HEK293T (cell line): ENCODE data around the gene EMP1.

Experiments used
- CTCF ChIA-PET: fragments of 350-600 bp; formaldehyde crosslinking; extraction: SDS; loops from one replicate; lab custom pipeline; 2021; ENCODE audit warnings: antibody characterized with exemption, inconsistent platforms; lab: Yijun Ruan, JAX
- POLR2A ChIA-PET: fragments of 350-600 bp; formaldehyde crosslinking; extraction: SDS; loops from one replicate; lab custom pipeline; 2020; ENCODE audit warnings: antibody characterized with exemption, inconsistent platforms; lab: Yijun Ruan, JAX
- DNase-seq: peaks from one replicate; pipeline ENCODE4 v3.0.0; 2012; ENCODE audit warnings: mixed read lengths; ENCODE audit errors: extremely low spot score
- ARNT ChIP-seq: fragments of 450-650 bp; IDR thresholded peaks from 2 replicates; pipeline ENCODE4 v1.6.1; 2017; ENCODE audit warnings: mild to moderate bottlenecking
- BHLHE40 ChIP-seq: fragments of 450-650 bp; IDR thresholded peaks from 2 replicates; pipeline ENCODE4 v1.6.1; 2016; ENCODE audit warnings: mild to moderate bottlenecking, moderate library complexity, borderline replicate concordance
- CTBP1 ChIP-seq: fragments of 450-650 bp; IDR thresholded peaks from 2 replicates; pipeline ENCODE4 v1.6.1; 2016; ENCODE audit warnings: borderline replicate concordance
- ELF4 ChIP-seq: fragments of 450-650 bp; IDR thresholded peaks from 2 replicates; pipeline ENCODE4 v1.6.1; 2017; ENCODE audit warnings: antibody characterized with exemption
- FOXA1 ChIP-seq: fragments of 450-650 bp; IDR thresholded peaks from 2 replicates; pipeline ENCODE4 v1.6.1; 2016; ENCODE audit warnings: mild to moderate bottlenecking
- FOXK2 ChIP-seq: fragments of 450-650 bp; IDR thresholded peaks from 2 replicates; pipeline ENCODE4 v1.6.1; 2016; ENCODE audit warnings: mild to moderate bottlenecking
- FOXM1 ChIP-seq: fragments of 450-650 bp; IDR thresholded peaks from 2 replicates; pipeline ENCODE4 v1.6.1; 2017; ENCODE audit warnings: mild to moderate bottlenecking, borderline replicate concordance
- HDGF ChIP-seq: fragments of 450-650 bp; IDR thresholded peaks from 2 replicates; pipeline ENCODE4 v1.6.1; 2017; ENCODE audit warnings: antibody characterized with exemption, borderline replicate concordance
- L3MBTL2 ChIP-seq: fragments of 450-650 bp; conservative IDR thresholded peaks from 2 replicates; pipeline ENCODE4 v1.6.1; 2016; ENCODE audit warnings: mild to moderate bottlenecking
- LEF1 ChIP-seq: fragments of 450-650 bp; IDR thresholded peaks from 2 replicates; pipeline ENCODE4 v1.6.1; 2017; ENCODE audit warnings: mild to moderate bottlenecking, borderline replicate concordance
- NFRKB ChIP-seq: fragments of 450-650 bp; IDR thresholded peaks from 2 replicates; pipeline ENCODE4 v1.6.1; 2016; ENCODE audit warnings: mild to moderate bottlenecking, moderate library complexity
- PKNOX1 ChIP-seq: fragments of 450-650 bp; IDR thresholded peaks from 2 replicates; pipeline ENCODE4 v1.6.1; 2016
- SP1 ChIP-seq: fragments of 450-650 bp; IDR thresholded peaks from 2 replicates; pipeline ENCODE4 v1.6.1; 2017
- SUZ12 ChIP-seq: fragments of 450-650 bp; IDR thresholded peaks from 2 replicates; pipeline ENCODE4 v1.6.1; 2016; ENCODE audit warnings: mild to moderate bottlenecking
- TARDBP ChIP-seq: fragments of 450-650 bp; IDR thresholded peaks from 2 replicates; pipeline ENCODE4 v1.6.1; 2016
- ZNF384 ChIP-seq: fragments of 450-650 bp; IDR thresholded peaks from 2 replicates; pipeline ENCODE4 v1.6.1; 2016

Gene EMP1

GRCh38 chr12:13164921-13165616 lies 31.5 kb upstream of the EMP1 start:
- CTCF ChIA-PET = no interaction called here
- DNase-seq = no peak
- no peak for TF ChIP-seq SUZ12
- no peak for TF ChIP-seq LEF1
- TF ChIP-seq FOXK2 = no peak
- TF ChIP-seq FOXA1 = no peak
- TF ChIP-seq HDGF = no peak
- TF ChIP-seq PKNOX1 = no peak
- no peak for TF ChIP-seq ELF4
- TF ChIP-seq ARNT = no peak
- no peak for TF ChIP-seq TARDBP
- TF ChIP-seq NFRKB = no peak
- no peak for TF ChIP-seq CTBP1
- TF ChIP-seq ZNF384 = no peak
- no peak for TF ChIP-seq FOXM1
- TF ChIP-seq SP1 = no peak
- POLR2A ChIA-PET = no interaction called here

- CTCF ChIA-PET = no interaction called here
- POLR2A ChIA-PET = no interaction called here
- no peak for TF ChIP-seq ZNF384
- TF ChIP-seq ARNT = no peak
- no peak for TF ChIP-seq CTBP1
- TF ChIP-seq ELF4 = no peak
- TF ChIP-seq FOXK2 = no peak
- no peak for TF ChIP-seq TARDBP
- no peak for TF ChIP-seq SP1
- TF ChIP-seq LEF1 = no peak
- TF ChIP-seq FOXM1 = no peak
- TF ChIP-seq BHLHE40 = no peak
- no peak for TF ChIP-seq NFRKB
- TF ChIP-seq FOXA1 = no peak
- TF ChIP-seq HDGF = no peak
- TF ChIP-seq SUZ12 = no peak
- TF ChIP-seq PKNOX1 = no peak
- no peak for TF ChIP-seq L3MBTL2
- DNase-seq = no peak
Observed at GRCh38 chr12:13165617-13166041, 30.9 kb upstream of the EMP1 start.

GRCh38 chr12:13167226-13167625 lies 29.3 kb upstream of the EMP1 start:
- DNase-seq = no peak
- ChIA-PET POLR2A (no interaction called here), CTCF (no interaction called here)
- no peak for TF ChIP-seq HDGF
- no peak for TF ChIP-seq L3MBTL2
- no peak for TF ChIP-seq FOXM1
- no peak for TF ChIP-seq ZNF384
- no peak for TF ChIP-seq FOXA1
- no peak for TF ChIP-seq ARNT
- TF ChIP-seq NFRKB = no peak
- TF ChIP-seq TARDBP = no peak
- no peak for TF ChIP-seq SP1
- TF ChIP-seq SUZ12 = no peak
- no peak for TF ChIP-seq PKNOX1

- TF ChIP-seq SUZ12 (no peak), FOXK2 (no peak), TARDBP (no peak), FOXM1 (no peak), NFRKB (no peak), BHLHE40 (no peak)
- POLR2A ChIA-PET = no interaction called here
- CTCF ChIA-PET = no interaction called here
- DNase-seq = no peak
Observed at GRCh38 chr12:13167906-13168305, 28.6 kb upstream of the EMP1 start.

- DNase-seq = no peak
- ChIA-PET POLR2A (no interaction called here), CTCF (no interaction called here)
- no peak for TF ChIP-seq HDGF
Observed at GRCh38 chr12:13169272-13169671, 27.3 kb upstream of the EMP1 start.

- DNase-seq = no peak
- ChIA-PET CTCF (interaction anchor here (0.6 kb wide), 1 partner anchor 318 kb away, joined by 3 read pairs; no protein-coding TSS in a partner anchor), POLR2A (no interaction called here)
- TF ChIP-seq LEF1 (no peak), SP1 (no peak), L3MBTL2 (no peak), HDGF (no peak), BHLHE40 (no peak), FOXK2 (no peak), SUZ12 (no peak), FOXA1 (no peak), PKNOX1 (no peak), FOXM1 (no peak), ELF4 (no peak), CTBP1 (no peak), ZNF384 (no peak)
Observed at GRCh38 chr12:13170892-13171490, 25.5 kb upstream of the EMP1 start.
